H1 (cell line): ENCODE results near the gene MCUB. TPM values are rescaled to one million over a fixed set of nuclear protein-coding genes. Genes with fewer than 3 reads are reported as not detected.

Experiments
- ATF2 ChIP-seq: IDR thresholded peaks from 2 replicates; pipeline ENCODE4 v1.6.1; 2012; ENCODE audit warnings: low read length, inconsistent platforms
- BRCA1 ChIP-seq: IDR thresholded peaks from 2 replicates; pipeline ENCODE4 v1.6.1; 2012; ENCODE audit warnings: low read depth, low read length, improper control_type of control experiment
- CBX5 ChIP-seq: fragments of 300-800, 300-1000 bp; sonication (generic); IDR thresholded peaks from 2 replicates; pipeline ENCODE4 v1.7.1; 2016; ENCODE audit warnings: antibody characterized with exemption, low read length, low read depth
- CREB1 ChIP-seq: IDR thresholded peaks from 2 replicates; pipeline ENCODE4 v1.6.1; 2012; ENCODE audit warnings: inconsistent platforms
- EGR1 ChIP-seq: IDR thresholded peaks from 2 replicates; pipeline ENCODE4 v1.6.1; 2011; ENCODE audit warnings: low read depth, low read length, borderline replicate concordance
- EZH2 ChIP-seq: fragments of 200-600 bp; sonication (generic); IDR thresholded peaks from 2 replicates; pipeline ENCODE4 v1.7.1; 2012; ENCODE audit warnings: low read depth, mild to moderate bottlenecking, moderate library complexity, low read length, inconsistent platforms; ENCODE audit not compliant: severe bottlenecking
- FOSL1 ChIP-seq: IDR thresholded peaks from 2 replicates; pipeline ENCODE4 v1.6.1; 2011; ENCODE audit warnings: mild to moderate bottlenecking, low read depth, low read length, moderate library complexity; ENCODE audit not compliant: insufficient read depth
- GABPA ChIP-seq: IDR thresholded peaks from 2 replicates; pipeline ENCODE4 v1.6.1; 2011; ENCODE audit warnings: mild to moderate bottlenecking, low read length, moderate library complexity, borderline replicate concordance; ENCODE audit not compliant: insufficient read depth
- GTF2F1 ChIP-seq: IDR thresholded peaks from 2 replicates; pipeline ENCODE4 v1.6.1; 2012; ENCODE audit warnings: low read depth, low read length, improper control_type of control experiment, borderline replicate concordance
- KDM4A ChIP-seq: IDR thresholded peaks from one replicate; pipeline ENCODE4 v1.7.1; 2012; ENCODE audit warnings: low read depth, mild to moderate bottlenecking, moderate library complexity, low read length, inconsistent platforms; ENCODE audit not compliant: severe bottlenecking
- KDM5A ChIP-seq: fragments of 200-600 bp; IDR thresholded peaks from 2 replicates; pipeline ENCODE4 v1.7.1; 2012; ENCODE audit warnings: mild to moderate bottlenecking, low read length, inconsistent platforms, mixed read lengths
- MAFK ChIP-seq: IDR thresholded peaks from 2 replicates; pipeline ENCODE4 v1.6.1; 2012; ENCODE audit warnings: low read depth, mild to moderate bottlenecking, improper control_type of control experiment, low read length
- PHF8 ChIP-seq: fragments of 200-600 bp; sonication (generic); conservative IDR thresholded peaks from 2 replicates; pipeline ENCODE4 v1.7.1; 2012; ENCODE audit warnings: low read depth, mild to moderate bottlenecking, inconsistent platforms, low read length, moderate library complexity
- POLR2AphosphoS5 ChIP-seq: IDR thresholded peaks from 2 replicates; pipeline ENCODE4 v1.6.1; 2011; ENCODE audit warnings: low read depth, low read length
- RBBP5 ChIP-seq: IDR thresholded peaks from 2 replicates; pipeline ENCODE4 v1.7.1; 2012; ENCODE audit warnings: low read depth, mild to moderate bottlenecking, inconsistent platforms, low read length, moderate library complexity, borderline replicate concordance
- RFX5 ChIP-seq: IDR thresholded peaks from 2 replicates; pipeline ENCODE4 v1.6.1; 2011; ENCODE audit warnings: low read depth, low read length, improper control_type of control experiment, borderline replicate concordance
- RXRA ChIP-seq: IDR thresholded peaks from 2 replicates; pipeline ENCODE4 v1.6.1; 2011; ENCODE audit warnings: low read depth, mild to moderate bottlenecking, low read length, moderate library complexity; ENCODE audit not compliant: insufficient read depth
- SIN3A ChIP-seq, 2 experiments: IDR thresholded peaks in 1 of 2; conservative IDR thresholded peaks in 1 of 2; 2 replicates each; pipeline ENCODE4 v1.6.1; 2011 to 2012; ENCODE audit warnings: low read length in 2 of 2, improper control_type of control experiment in 1 of 2, low read depth in 1 of 2, mild to moderate bottlenecking in 1 of 2
- SP2 ChIP-seq: IDR thresholded peaks from 2 replicates; pipeline ENCODE4 v1.6.1; 2012; ENCODE audit warnings: mild to moderate bottlenecking, low read length, inconsistent platforms
- SP4 ChIP-seq: IDR thresholded peaks from 2 replicates; pipeline ENCODE4 v1.6.1; 2012; ENCODE audit warnings: low read length, inconsistent platforms
- TAF1 ChIP-seq: IDR thresholded peaks from 2 replicates; pipeline ENCODE4 v1.6.1; 2011; ENCODE audit warnings: mild to moderate bottlenecking, low read depth, low read length
- TAF7 ChIP-seq: optimal IDR thresholded peaks from 2 replicates; pipeline ENCODE3; 2011; ENCODE audit warnings: low read depth, mild to moderate bottlenecking, inconsistent platforms, low read length, moderate library complexity, borderline replicate concordance
- TBP ChIP-seq: IDR thresholded peaks from 2 replicates; pipeline ENCODE4 v1.6.1; 2011; ENCODE audit warnings: low read depth, low read length, improper control_type of control experiment
- polyA plus RNA-seq, 7 experiments: library from polyadenylated mRNA; depleted of rRNA in 3 of 7; stranded (reverse) in 5 of 7; unstranded in 2 of 7; fragments of >200 nt in 5 of 7; fragments of 200-250 nt in 2 of 7; gene quantifications; 1 replicate in 5 of 7; 2 replicates in 1 of 7; 4 replicates in 1 of 7; pipeline versions ENCODE4 v1.2.1 to v1.2.3, GENCODE V29; 2011 to 2013; ENCODE audit warnings: missing spikeins in 2 of 7, mixed read lengths in 2 of 7
- total RNA-seq: library from RNA; stranded (reverse); fragmentation: NEBNext Ultra II Directional; extraction: Animal tissue kit (Norgen Biotek cat#: 25700); gene quantifications from 2 replicates; pipeline ENCODE4 v1.2.1, GENCODE V29; 2021

The MCUB gene
- total and polyA plus RNA-seq, 2 of the 8 experiments (the other 6 are each of a cell fraction or from before 2014, with no cell fraction given), result 15.2 to 19.4 TPM

- TF ChIP-seq KDM4A (peak; percentile 90), SP4 (no peak), GABPA (no peak), TAF7 (peak; percentile 40), GTF2F1 (no peak), CBX5 (no peak), RXRA (no peak), FOSL1 (no peak), MAFK (no peak), SP2 (no peak), POLR2AphosphoS5 (0 out of 2 replicates have a peak, but pooled peaks have one; percentile 7), BRCA1 (no peak), EGR1 (no peak), ATF2 (no peak), RFX5 (no peak), TAF1 (peak; percentile 75), KDM5A (no peak), CREB1 (peak; percentile 34; the same call in 1 of the 2 replicates), RBBP5 (peak; percentile 94; the same call in 1 of the 2 replicates), SIN3A (conservative IDR thresholded peaks at IDR 0.05 in 1 of 2, IDR thresholded peaks at IDR 0.05 in 1 of 2; ENCODE audit: low read depth in 1 of 2, low read length in 2 of 2) (peak in 1 of 2 experiments; percentile 40; a peak in 1 of 4 replicates), EZH2 (peak; percentile 6), TBP (peak; percentile 16; the same call in 1 of the 2 replicates), PHF8 (peak; percentile 53; the same call in 1 of the 2 replicates)
Observed at GRCh38 chr4:109559983-109560686, at the start of gene MCUB (continued).
